ENCODE measurements around the gene ARHGEF19.

The ARHGEF19 gene

DNA sequence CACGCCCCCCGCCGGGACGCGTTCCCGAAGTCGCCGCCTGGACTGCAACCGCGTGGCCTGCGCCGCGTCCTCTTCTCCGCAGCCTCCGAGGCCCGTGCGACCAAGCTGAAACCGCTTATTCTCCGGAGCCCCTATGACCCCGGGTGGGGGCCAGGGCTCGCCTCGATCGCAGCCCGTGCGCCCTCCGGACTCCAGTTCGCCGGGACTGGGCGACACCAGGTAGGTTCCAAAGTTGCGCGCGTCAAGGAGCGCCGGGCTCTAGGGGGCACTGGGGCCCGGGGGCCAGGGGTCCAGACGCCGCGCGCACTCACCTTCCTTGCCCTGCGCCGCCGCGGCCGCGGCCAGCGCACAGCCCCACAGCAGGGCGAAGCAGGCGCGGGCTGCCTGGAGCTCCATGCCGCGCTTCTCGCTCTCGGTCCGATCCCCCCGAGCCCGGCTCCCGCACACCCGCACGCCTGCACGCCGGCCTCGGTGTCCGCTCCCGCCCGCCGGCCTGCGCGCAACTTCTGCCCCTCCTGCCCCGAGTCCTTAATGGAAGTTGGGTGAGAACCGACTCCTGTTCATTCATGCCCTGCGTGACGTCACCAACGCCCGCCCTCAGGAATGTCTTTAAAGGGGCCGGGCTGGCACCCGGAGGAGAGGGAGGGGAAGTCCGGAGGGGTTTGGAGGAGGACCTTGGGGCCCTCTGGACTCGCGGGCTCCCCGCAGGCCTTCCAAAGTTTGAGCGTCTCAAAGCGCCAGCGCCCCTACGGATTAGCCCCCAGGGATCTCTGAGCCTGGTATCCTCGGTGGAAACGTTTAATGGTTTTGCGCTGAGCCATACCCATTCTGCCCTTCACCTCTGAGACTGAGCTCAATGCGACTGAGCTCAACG lies 56.7 kb downstream of the ARHGEF19 start, which contains the start of gene EPHA2:
EPHA2 (minus strand) TSS at position 533 of the 874 bp plus-strand sequence; CDS start at position 396, 137 bp downstream.
- DNase-seq (ENCODE audit: low read depth in 1 of 2, low spot score in 1 of 2) = peak in 1 of 2 experiments; percentile 39
- Histone ChIP-seq H3K27ac (replicated peaks) (no peak within 1 kb of the TSS), H3K27me3 (ENCODE audit: insufficient read depth, poor library complexity, severe bottlenecking) (peaks cover 30% of the 10 kb centered on the region), H3K4me3 (replicated peaks; ENCODE audit: insufficient read depth, low read length) (peak within 1 kb of the TSS; percentile 16)
- TF ChIP-seq GABPA (IDR thresholded peaks at IDR 0.05; ENCODE audit: low read depth) (no peak), CTCF (IDR thresholded peaks at IDR 0.05; ENCODE audit: insufficient read depth, low read length) (no peak), REST (IDR thresholded peaks at IDR 0.05; ENCODE audit: insufficient replicate concordance, low read depth) (no peak), POLR2AphosphoS5 (IDR thresholded peaks at IDR 0.05; ENCODE audit: low read depth) (no peak), SPI1 (IDR thresholded peaks at IDR 0.05; ENCODE audit: borderline replicate concordance, low read depth) (no peak)

GRCh38 chr1:16153999-16154673 lies 58.3 kb downstream of the ARHGEF19 start:
- Histone ChIP-seq H3K4me3 (replicated peaks; ENCODE audit: insufficient read depth, low read length) (no peak overlapping the region), H3K27me3 (ENCODE audit: insufficient read depth, poor library complexity, severe bottlenecking) (peaks cover 30% of the 10 kb centered on the region), H3K27ac (replicated peaks) (no peak overlapping the region)
- no peak for DNase-seq (ENCODE audit: low read depth in 1 of 2, low spot score in 1 of 2)
- TF ChIP-seq CTCF (IDR thresholded peaks at IDR 0.05; ENCODE audit: insufficient read depth, low read length) (no peak), REST (IDR thresholded peaks at IDR 0.05; ENCODE audit: insufficient replicate concordance, low read depth) (no peak), POLR2AphosphoS5 (IDR thresholded peaks at IDR 0.05; ENCODE audit: low read depth) (no peak), GABPA (IDR thresholded peaks at IDR 0.05; ENCODE audit: low read depth) (no peak), SPI1 (IDR thresholded peaks at IDR 0.05; ENCODE audit: borderline replicate concordance, low read depth) (no peak)

- TF ChIP-seq REST (IDR thresholded peaks at IDR 0.05; ENCODE audit: insufficient replicate concordance, low read depth) = no peak
- TF ChIP-seq GABPA (IDR thresholded peaks at IDR 0.05; ENCODE audit: low read depth) = no peak
- TF ChIP-seq CTCF (IDR thresholded peaks at IDR 0.05; ENCODE audit: insufficient read depth, low read length) = no peak
- no peak for TF ChIP-seq POLR2AphosphoS5 (IDR thresholded peaks at IDR 0.05; ENCODE audit: low read depth)
- no peak for TF ChIP-seq SPI1 (IDR thresholded peaks at IDR 0.05; ENCODE audit: borderline replicate concordance, low read depth)
- Histone ChIP-seq H3K27me3 (ENCODE audit: insufficient read depth, poor library complexity, severe bottlenecking) (peaks cover 30% of the 10 kb centered on the region), H3K4me3 (replicated peaks; ENCODE audit: insufficient read depth, low read length) (no peak overlapping the region), H3K27ac (replicated peaks) (no peak overlapping the region)
- DNase-seq (ENCODE audit: low read depth in 1 of 2, low spot score in 1 of 2) = no peak
Measured at GRCh38 chr1:16153096-16153998, 59.1 kb downstream of the ARHGEF19 start.
